ENCODE data around the gene HOXD11.

HOXD11 gene

DNA sequence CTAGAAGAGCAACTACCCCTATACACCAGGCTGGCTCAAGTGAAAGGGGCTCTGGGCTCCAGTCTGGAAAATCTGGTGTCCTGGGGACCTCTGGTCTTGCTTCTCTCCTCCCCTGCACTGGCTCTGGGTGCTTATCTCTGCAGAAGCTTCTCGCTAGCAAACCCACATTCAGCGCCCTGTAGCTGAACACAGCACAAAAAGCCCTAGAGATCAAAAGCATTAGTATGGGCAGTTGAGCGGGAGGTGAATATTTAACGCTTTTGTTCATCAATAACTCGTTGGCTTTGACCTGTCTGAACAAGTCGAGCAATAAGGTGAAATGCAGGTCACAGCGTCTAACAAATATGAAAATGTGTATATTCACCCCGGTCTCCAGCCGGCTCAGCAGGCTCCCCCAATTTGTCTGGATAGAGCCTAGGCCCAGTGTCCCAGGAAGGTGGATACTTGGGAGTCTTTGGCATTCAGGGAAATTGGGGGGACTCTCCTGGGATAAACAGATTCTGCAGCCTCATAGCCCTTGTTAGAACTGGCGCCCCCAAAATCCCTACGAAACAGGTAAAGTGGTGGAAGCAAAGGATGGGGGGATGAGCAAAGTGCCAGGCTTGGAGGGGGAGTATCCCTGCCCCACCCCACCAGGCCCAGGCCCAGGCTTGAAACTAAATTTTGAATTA, 41.8 kb downstream of the HOXD11 start:
- DNase-seq (ENCODE audit: low read depth) = no peak

DNA sequence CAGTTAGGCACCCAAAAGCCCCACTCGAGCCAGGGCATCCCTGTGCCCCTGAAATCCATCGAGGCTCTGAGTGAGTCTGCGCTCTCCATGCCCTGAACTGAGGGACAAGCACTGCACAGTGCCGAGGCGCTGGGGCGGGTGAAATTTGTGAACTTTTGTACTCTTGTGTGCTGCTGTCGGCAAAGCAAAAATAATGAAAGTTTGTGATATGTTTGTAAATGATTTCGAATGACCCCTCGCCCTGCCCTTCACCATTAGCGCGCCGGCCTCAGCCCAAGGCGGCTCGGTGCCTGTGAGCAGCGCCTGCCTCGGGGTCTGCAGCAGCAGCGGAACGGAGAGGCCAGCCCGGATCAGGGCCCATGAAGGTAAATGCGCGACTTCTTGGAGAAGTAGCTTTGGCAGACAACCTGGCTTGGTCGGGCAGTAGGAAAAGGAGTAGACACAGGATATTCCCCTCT, 42.4 kb downstream of the HOXD11 start:
- no peak for DNase-seq (ENCODE audit: low read depth)

DNA sequence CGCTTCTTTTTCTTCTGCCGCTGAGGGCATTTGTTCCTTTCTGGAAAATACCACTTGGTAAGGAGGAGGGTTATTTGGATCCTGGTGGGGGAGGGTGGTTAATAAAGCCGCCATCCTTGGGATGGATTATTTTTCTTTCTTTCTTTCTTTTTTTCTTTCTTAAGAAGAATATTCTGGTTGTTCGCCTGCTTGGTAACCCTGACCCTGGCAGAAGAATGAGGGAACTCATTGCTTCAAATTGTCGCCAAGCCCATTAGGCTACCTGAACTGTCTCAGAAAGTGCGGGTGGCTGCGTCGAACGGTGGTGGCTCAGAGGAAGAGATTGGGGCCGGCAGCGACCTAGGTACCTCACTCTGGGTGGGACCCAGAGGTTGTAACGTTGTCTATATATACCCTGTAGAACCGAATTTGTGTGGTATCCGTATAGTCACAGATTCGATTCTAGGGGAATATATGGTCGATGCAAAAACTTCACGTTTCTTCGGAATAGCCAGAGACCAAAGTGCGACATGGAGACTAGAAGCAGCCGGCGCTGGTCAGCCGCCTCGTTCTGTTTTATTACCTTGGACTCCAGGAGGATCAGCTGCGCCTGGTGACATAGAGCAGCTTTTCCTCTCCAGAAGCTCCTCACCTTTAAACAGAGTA, 43.0 kb downstream of the HOXD11 start:
- no peak for DNase-seq (ENCODE audit: low read depth)

DNA sequence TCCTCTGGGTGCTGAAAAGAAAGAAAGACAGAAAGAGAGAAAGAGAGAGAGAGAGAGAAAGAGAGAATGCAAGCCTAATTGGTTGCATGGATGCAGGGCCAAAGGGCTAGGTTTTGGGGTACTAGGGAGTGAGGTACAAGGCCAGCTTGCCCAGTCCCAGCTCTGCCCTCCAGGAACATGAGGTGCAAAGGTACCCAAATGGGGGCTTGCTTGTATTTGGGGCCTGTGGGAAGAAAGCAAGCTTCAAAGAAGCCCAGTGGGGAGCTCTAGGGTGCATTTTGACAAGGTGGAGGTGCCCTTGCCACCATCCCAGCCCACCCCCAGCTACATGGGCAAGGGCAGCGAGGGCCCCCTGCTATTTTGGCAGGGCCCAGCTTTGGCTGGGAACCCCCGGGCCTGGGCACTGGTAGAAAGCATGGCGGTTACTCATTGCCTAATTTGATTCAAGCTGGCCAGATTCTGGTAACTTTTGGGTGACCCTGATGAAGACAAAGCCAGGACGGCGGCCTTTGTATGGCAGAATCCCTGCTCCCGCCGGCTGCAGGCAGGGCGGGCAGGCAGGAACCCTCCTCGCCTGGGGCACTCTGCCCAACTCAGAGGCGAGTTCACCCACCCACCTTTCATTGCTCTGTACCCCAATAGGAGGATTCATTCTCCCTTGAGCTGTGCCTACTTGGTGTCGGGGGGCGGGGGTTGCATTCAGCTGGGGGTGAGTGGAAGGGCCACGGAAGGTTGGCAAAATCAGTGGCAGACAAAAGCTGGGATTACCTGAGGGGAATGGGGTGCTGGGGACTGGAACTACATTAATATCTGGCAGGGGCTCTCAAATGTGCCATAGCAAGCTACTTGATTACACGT, 43.7 kb downstream of the HOXD11 start:
- DNase-seq (ENCODE audit: low read depth) = no peak

DNA sequence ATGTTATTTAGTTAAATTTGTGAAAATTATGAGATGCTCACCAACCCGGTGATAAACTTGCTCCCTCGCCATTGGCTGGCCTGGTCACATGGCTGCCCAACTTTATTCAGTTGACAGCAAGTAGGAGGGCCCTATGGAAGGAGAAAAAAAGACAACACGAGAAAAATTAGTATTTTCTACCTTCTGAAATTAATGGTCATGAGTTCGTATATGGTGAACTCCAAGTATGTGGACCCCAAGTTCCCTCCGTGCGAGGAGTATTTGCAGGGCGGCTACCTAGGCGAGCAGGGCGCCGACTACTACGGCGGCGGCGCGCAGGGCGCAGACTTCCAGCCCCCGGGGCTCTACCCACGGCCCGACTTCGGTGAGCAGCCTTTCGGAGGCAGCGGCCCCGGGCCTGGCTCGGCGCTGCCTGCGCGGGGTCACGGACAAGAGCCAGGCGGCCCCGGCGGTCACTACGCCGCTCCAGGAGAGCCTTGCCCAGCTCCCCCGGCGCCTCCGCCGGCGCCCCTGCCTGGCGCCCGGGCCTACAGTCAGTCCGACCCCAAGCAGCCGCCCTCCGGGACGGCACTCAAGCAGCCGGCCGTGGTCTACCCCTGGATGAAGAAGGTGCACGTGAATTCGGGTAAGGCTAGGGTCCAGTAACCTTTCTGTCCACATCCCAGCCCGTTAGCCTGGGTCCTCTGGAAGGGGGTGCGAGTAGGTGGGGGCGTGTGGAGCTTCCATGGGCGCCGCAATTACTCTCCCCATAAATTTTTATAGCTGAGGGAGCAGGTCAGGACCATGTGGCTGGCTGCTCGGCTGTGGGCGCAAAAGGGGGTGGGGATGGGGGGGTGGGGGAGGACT, 44.6 kb downstream of the HOXD11 start, which contains the start of gene HOXD4:
Gene HOXD4, plus strand, starts transcription at position 109 of the 846 bp plus-strand sequence. Its CDS starts 84 bp downstream, at position 193.
- no peak for DNase-seq (ENCODE audit: low read depth)

DNA sequence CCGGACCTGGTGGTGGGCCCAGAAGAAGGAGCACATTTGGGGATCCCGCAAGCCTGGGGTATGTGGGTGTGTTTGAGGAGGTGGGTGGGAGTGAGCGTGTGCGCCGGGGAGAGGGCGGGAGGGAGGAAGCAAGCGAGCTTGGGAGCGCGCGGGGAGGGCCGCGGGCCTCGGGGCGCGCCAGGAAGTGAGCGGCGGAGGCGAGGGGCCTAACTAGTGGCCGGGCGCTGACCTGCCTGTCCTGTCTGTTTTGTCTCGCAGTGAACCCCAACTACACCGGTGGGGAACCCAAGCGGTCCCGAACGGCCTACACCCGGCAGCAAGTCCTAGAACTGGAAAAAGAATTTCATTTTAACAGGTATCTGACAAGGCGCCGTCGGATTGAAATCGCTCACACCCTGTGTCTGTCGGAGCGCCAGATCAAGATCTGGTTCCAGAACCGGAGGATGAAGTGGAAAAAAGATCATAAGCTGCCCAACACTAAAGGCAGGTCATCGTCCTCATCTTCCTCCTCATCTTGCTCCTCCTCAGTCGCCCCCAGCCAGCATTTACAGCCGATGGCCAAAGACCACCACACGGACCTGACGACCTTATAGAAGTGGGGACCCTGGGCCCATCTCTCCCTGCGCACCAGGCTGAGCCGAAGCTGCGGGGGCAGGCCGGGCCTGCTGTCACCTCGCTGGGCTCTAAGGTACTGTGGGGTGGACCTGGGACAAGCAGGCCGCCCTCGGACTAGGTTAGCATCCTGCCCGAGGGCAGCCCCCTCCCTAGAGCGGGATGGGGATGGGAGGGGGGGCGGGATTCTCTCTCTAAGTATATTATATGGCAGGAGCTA, 45.5 kb downstream of the HOXD11 start:
- no peak for DNase-seq (ENCODE audit: low read depth)

DNA sequence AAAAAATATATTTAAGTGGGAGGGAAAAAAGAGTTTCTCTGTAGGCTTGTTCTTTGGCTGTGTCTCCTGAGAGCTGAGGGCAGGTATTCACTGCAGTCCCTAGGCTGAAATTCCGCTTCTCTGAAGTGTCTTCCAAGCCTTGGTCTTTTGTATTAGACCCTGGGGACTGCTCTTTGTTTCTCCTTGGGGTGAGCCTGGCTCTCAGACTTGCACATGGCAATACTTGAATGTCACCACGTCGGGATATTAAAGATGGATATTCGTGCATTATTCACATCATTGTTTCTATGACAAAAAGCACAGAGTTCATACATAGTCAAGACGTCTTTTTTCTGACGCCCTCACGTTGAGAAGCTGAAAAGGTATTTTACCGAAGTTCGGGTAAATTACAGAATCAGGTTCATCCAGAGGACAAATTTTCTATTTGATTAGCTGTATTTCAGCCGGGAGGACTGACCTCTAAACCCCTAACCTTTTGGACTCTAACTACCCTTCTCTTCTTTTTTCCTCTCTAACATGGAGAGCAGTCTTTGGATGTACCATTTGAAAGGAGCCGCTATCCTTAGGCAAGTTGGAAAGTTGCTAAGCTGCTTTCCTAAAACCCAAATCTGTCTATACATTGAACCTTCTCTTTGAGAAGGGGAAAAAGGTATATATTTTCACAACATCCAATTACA, 47.6 kb downstream of the HOXD11 start:
- no peak for DNase-seq (ENCODE audit: low read depth)

DNA sequence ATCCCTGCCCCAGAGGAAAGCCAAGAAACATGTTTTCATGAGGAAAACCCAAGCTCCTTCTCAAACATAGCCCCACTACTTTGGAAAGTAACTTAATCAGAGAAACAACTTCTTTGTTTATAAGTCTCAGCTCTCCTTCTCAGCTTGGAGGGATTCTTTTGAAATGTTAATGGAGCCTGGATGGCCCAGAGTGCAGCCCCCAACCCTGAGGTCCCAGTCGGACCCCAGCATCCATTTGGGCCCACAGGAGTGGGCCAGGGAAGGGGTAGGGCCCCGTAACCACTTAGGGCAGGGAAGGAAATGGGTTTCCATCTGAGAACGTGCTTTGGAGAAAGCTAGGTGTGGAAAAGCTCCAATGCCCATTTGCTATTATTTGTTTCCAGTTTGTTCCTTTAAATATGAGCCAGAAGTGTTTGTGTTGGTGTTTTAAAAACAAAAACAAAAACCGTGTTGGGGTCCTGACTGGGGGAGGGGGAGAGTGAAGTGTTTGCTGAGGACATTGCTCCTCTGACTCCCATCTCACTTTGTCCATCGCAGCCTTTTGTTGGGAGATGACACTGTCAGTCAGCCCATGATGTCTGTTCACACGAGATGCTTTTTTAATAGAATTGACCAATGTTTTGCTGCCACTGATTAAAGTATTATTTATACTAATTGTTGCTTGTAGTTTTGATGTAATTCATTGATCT, 48.4 kb downstream of the HOXD11 start:
- no peak for DNase-seq (ENCODE audit: low read depth)

DNA sequence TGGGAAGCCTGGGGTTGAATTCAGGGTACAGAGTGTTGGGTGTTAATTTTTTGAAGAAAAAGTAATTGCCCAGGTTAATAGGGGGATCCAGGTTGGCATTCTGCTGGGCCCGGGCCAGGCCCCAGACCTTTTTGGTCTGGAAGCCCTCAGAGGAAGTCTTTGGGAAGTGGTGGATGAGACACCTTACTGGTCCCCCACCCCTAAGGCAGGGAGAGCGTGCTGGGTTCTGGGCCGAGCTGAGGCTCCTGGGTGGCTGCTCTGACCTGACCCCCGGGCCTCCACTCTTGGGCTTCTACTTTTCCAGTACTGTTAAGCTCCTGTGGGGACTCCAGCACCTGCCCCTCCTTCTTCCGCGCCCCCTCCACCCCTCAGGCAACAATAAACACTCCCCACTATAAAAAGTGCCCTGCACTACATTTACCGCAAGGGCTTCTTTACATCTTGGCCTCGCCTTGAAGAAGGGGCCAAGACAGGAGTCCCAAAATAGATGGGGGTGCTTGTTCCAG, 49.3 kb downstream of the HOXD11 start:
- DNase-seq (ENCODE audit: low read depth) = no peak

DNA sequence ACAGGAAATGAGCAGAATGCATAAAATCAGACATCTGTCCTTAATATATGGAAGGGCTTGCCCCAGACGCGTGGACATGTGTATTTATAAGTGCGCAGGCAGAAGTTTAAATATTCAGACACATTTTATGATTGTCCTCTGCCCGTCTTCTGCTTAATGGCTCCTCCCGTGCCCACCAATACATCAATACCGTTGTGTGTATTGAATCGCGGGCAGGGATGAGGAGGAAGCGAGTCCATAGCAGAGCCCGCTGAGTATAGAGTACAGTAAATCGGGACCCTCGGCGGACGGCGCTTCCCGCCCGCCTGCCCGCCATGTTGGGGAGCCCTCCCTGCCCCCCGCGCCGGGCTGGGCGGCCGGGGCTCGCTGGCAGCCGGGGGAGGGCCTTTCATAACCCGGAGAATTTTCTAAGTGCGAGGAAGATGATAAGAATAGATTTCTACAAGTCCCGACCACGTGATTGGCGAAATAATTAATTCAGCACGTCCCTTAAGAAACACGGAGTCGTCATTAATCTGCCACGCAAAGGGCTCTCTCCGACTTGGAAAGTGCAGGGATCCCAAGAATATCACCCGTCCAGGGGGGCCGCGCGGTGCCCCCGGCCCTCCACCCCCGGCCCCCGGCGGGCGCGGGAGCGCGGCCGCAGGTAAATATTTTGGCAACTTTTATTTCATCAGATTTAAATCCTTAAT, 49.9 kb downstream of the HOXD11 start, which contains the start of gene HOXD3:
Gene HOXD3, plus strand, starts transcription at position 501 of the 692 bp plus-strand sequence. CDS start 11,808 bp downstream, outside the sequence.
- no peak for DNase-seq (ENCODE audit: low read depth)

DNA sequence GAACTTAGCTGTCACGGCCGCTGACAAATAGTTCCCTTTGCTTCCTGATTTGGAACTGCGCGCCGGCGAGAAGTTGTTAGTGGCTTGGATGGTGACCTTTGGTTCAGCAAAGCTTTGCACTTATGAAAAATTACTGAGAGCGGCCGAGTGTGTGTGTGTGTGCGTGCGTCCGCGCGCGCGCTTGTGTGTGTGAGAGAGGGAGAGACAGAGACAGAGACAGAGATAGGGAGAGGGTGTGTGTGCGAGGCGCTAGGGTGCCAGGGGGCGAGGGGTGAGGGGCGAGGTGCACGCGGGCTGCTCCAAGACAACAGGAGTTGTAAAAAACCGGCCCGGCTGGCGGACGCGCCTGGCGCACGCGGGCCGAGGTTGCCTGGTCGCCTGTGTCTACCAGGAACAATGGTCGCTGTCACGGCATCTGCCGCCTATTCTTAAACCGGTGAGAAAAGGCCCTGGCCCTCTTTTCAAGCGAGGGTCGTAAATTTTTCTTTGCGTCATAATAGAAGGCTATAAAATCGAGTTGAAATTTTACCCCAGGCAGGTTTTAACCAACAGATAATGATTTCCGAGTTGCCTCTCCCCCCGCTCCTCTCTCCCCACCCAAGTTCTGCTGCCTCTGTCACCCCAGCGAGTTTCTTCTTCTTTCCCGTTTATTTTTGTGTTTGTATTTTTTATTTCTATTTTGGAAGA, 50.6 kb downstream of the HOXD11 start:
- DNase-seq (ENCODE audit: low read depth) = no peak

DNA sequence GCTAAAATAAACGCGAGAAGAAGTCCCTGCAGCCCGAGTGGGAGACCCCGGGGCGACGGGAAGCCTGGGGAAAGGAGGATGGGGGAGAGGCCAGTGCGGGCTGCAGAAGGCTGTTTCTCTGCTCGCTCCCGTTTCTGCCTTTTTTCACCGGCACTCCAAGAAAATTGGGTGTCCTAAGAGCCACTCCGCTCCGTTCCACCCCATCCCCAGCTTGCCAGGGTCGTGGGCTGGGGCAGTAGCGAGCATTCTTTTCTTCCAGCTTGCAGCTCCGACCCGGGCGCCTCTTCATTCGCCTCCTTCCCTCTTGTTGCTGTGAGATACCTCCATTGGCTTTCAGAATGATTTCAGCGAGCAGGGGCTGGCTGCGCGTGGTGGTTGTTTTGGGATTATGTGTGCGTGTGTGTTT, 51.1 kb downstream of the HOXD11 start:
- DNase-seq (ENCODE audit: low read depth) = no peak

DNA sequence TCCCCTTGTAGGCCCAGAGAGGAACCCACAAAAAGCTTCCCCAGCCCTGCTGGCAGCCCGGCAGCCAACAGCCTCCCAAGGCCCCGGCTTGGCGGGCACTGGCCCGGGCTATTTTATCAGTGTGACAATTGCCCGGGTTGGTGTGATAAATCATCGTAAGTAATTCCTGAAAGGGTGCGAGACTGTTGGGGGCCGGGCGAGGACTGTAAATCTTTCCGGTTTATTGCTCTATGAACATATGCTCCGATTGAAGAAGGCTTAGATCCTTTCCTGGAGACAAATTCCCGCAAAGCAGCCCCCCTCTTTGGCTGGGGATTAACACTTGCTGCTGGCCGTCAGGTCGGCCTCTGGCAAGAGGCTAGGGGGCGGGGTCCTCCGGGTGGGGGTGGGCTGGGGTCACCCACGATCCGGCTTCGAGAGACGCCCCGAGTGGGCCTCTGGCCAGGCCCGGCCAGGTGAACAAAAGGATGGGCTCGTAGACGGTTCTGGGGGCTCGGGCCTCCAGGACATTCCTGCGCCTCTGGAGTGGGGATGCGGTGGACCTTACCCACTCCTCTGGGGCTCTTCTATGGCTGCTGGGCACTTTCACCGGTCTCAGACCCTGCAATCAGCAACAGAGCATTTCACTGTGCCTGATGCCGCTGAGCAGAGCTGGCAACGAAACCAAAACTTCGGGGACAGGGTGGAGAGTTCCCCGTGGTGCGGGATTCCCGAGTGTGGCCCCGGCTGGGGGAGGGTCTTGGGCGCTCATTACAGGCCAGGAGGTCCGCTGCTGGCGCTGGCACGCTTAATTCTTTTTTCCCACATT, 52.0 kb downstream of the HOXD11 start:
- DNase-seq (ENCODE audit: low read depth) = no peak
